ENCODE results near the gene TLX3. TPM values are rescaled to one million over a fixed set of nuclear protein-coding genes. Genes with fewer than 3 reads are reported as not detected.

TLX3 gene
- total and polyA plus RNA-seq, 12 donors = 0.17 TPM; not detected in 11

GRCh38 chr5:171271798-171272197 is 37.2 kb upstream of the TLX3 start:
- no peak overlapping the region for H3K27ac ChIP-seq
- H3K27me3 ChIP-seq = no peaks in the 10 kb centered on the region
- TF ChIP-seq POLR2A (IDR thresholded peaks at IDR 0.05) = no peak
- TF ChIP-seq, protein P1, sequence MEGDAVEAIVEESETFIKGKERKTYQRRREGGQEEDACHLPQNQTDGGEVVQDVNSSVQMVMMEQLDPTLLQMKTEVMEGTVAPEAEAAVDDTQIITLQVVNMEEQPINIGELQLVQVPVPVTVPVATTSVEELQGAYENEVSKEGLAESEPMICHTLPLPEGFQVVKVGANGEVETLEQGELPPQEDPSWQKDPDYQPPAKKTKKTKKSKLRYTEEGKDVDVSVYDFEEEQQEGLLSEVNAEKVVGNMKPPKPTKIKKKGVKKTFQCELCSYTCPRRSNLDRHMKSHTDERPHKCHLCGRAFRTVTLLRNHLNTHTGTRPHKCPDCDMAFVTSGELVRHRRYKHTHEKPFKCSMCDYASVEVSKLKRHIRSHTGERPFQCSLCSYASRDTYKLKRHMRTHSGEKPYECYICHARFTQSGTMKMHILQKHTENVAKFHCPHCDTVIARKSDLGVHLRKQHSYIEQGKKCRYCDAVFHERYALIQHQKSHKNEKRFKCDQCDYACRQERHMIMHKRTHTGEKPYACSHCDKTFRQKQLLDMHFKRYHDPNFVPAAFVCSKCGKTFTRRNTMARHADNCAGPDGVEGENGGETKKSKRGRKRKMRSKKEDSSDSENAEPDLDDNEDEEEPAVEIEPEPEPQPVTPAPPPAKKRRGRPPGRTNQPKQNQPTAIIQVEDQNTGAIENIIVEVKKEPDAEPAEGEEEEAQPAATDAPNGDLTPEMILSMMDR (IDR thresholded peaks at IDR 0.05) = no peak
- no peaks in the 10 kb centered on the region for H3K36me3 ChIP-seq (replicated peaks in 1 of 2)
- H3K4me3 ChIP-seq = no peak overlapping the region
- 94 to 97% (median 97%) methylated on average over 3 of the region's 3 CpGs for WGBS, 4 donors
- H3K4me1 ChIP-seq (replicated peaks in 1 of 2) = no peaks in the 10 kb centered on the region
- DNase-seq = no peak
- intact Hi-C loops (cut with DNase I) = no loop called here
- no peaks in the 10 kb centered on the region for H3K9me3 ChIP-seq (replicated peaks in 1 of 3)

DNA sequence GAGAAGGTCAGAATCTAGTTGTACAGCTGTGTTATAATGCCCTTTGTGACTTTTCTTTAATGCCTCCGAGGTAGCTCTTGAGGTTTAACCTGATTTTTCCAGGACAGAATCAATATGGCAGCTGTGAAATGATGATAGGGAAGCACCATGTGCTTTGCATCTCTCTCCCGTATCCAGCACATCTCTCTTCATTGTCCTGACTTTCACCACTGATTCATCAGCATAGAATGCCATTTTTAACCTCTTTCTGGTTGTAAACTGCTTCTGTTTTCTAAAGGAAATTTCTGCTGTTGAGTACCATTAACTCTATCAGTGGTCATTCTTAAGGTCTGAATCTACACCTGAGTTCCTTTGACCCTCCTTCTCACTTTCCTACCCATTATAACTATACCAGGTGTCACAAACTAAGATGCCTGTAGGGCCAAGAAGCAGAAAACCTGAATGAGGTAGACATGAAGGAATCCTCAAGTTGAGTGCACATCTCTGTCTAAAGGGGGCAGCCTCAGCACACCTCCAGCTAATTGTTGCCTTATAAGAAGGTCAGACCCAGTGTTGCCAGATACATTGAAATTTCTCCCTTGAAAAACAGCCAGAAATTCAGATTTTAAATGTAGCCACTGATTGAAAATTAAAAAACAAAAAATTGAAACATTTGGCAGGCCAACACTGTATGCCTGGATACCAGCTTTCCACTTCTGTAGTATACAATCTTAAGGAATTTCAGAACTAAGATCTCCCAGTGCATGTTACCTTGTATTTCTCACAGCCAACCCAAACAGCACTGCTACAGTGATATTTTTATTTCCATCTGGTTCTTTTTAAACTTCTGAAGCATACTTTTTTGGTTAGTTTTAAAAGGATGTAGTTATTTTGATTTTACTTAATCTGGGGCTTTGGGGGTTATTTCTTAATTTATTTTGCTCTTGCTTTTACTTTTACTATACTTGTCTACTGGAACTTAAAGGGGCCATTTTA is 35.8 kb upstream of the TLX3 start:
- WGBS, 4 donors = 79 to 90% (median 86%) methylated on average over 2 of the region's 2 CpGs
- no peaks in the 10 kb centered on the region for H3K4me1 ChIP-seq (replicated peaks in 1 of 2)
- no peaks in the 10 kb centered on the region for H3K36me3 ChIP-seq (replicated peaks in 1 of 2)
- peak in 1 of 7 donors; percentile 4 for DNase-seq
- no peaks in the 10 kb centered on the region for H3K27me3 ChIP-seq
- no peak overlapping the region for H3K27ac ChIP-seq
- no peak overlapping the region for H3K4me3 ChIP-seq
- no peak for TF ChIP-seq POLR2A (IDR thresholded peaks at IDR 0.05)
- TF ChIP-seq, protein P1 (IDR thresholded peaks at IDR 0.05) = peak in 1 of 6 experiments; percentile 2
- no peaks in the 10 kb centered on the region for H3K9me3 ChIP-seq (replicated peaks in 1 of 3)
- intact Hi-C loops (cut with DNase I) = no loop called here

GRCh38 chr5:171275841-171276544 is 33.1 kb upstream of the TLX3 start:
- Histone ChIP-seq H3K4me3 (no peak overlapping the region), H3K36me3 (replicated peaks in 1 of 2) (no peaks in the 10 kb centered on the region), H3K27ac (no peak overlapping the region), H3K9me3 (replicated peaks in 1 of 3) (no peaks in the 10 kb centered on the region), H3K27me3 (no peaks in the 10 kb centered on the region), H3K4me1 (replicated peaks in 1 of 2) (no peaks in the 10 kb centered on the region)
- intact Hi-C loops (cut with DNase I) = no loop called here
- TF ChIP-seq, protein P1 (IDR thresholded peaks at IDR 0.05) = no peak
- TF ChIP-seq POLR2A (IDR thresholded peaks at IDR 0.05) = no peak
- DNase-seq = no peak
- 78 to 85% (median 81%) methylated on average over 5 of the region's 5 CpGs for WGBS, 4 donors

DNA sequence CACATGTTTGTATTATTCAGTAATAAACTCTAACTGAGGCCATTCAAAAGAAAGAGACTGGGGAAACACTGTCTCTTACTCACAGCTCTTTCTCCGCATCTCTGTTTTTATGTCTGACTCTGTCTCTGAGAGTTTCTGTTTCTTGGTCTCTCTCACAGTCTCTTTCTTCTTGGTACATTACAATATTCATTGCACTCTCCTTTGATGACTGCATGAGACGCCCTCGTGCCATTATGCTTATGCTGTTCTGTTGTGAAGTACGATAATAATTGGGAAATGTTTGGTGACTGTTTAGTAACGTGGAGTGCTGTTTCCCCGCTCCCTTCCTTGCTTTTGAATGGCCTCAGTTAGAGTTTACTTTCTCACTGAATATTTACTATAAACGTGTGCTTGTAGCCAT is 25.3 kb upstream of the TLX3 start:
- Histone ChIP-seq H3K9me3 (replicated peaks in 1 of 3) (no peaks in the 10 kb centered on the region), H3K27ac (no peak overlapping the region), H3K4me3 (no peak overlapping the region), H3K36me3 (replicated peaks in 1 of 2) (no peaks in the 10 kb centered on the region), H3K4me1 (replicated peaks in 1 of 2) (no peaks in the 10 kb centered on the region), H3K27me3 (no peaks in the 10 kb centered on the region)
- TF ChIP-seq POLR2A (IDR thresholded peaks at IDR 0.05) = no peak
- TF ChIP-seq, protein P1 (IDR thresholded peaks at IDR 0.05) = no peak
- WGBS, 4 donors = 88 to 92% (median 89%) methylated on average over 7 of the region's 7 CpGs
- DNase-seq = no peak
- intact Hi-C loops (cut with DNase I) = no loop called here

Data from adrenal gland (tissue), 12 donors.